H1 (cell line): ENCODE measurements around the gene RBM14.

Source experiments
- CTCF ChIP-seq, 3 experiments: IDR thresholded peaks; 1 replicate in 2 of 3; 2 replicates in 1 of 3; pipeline versions ENCODE4 v1.5.1 to v1.6.1; 2011; ENCODE audit warnings: low read length in 3 of 3, mild to moderate bottlenecking in 3 of 3, inconsistent platforms in 2 of 3, low read depth in 1 of 3, moderate library complexity in 1 of 3; ENCODE audit not compliant: insufficient read depth in 1 of 3; ENCODE audit errors: control extremely low read depth in 1 of 3
- ZNF274 ChIP-seq: IDR thresholded peaks from 2 replicates; pipeline ENCODE4 v1.7.0; 2012; ENCODE audit warnings: low read length, borderline replicate concordance; ENCODE audit errors: extremely low read depth
- TF ChIP-seq, protein P1 (sequence below): IDR thresholded peaks from 2 replicates; pipeline ENCODE4 v1.6.1; 2011; ENCODE audit warnings: low read length, improper control_type of control experiment

DNA sequence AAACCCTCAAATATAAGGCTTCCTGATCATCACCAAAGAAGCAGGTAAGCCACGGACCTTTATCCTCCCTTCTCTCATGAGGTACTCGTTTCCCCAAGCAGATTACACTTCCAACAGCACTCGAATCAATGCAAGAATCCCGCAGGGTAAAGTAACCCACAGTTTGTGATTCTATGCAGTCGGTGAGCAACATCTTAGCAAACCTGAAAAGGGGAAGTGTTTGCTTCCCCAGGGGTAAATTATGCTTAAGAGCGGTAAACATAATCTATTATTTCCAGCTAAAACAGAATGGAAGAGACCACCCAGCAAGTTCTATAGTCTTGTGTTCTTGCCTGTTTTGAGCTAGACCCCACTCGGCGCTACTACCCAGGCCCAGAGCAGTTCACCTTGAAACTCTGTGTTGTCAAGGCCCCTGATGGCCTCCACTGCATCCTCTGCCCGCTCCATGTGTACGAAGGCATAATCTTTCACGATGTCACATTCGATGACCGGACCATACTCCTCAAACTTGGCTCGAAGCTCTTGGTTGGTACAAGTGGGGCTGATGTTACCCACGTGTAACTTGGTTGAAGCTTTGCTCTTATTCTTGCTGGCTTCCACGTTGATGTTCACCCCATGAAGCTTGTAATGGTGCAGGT lies 60.0 kb downstream of the RBM14 start:
- no peak for TF ChIP-seq CTCF (IDR thresholded peaks at IDR 0.05; ENCODE audit: control extremely low read depth in 1 of 3, insufficient read depth in 1 of 3, low read depth in 1 of 3, low read length in 3 of 3)
- TF ChIP-seq, protein P1, sequence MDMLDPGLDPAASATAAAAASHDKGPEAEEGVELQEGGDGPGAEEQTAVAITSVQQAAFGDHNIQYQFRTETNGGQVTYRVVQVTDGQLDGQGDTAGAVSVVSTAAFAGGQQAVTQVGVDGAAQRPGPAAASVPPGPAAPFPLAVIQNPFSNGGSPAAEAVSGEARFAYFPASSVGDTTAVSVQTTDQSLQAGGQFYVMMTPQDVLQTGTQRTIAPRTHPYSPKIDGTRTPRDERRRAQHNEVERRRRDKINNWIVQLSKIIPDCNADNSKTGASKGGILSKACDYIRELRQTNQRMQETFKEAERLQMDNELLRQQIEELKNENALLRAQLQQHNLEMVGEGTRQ: no peak
- no peak for TF ChIP-seq ZNF274
